ENCODE data around the gene CTU2.

DNA sequence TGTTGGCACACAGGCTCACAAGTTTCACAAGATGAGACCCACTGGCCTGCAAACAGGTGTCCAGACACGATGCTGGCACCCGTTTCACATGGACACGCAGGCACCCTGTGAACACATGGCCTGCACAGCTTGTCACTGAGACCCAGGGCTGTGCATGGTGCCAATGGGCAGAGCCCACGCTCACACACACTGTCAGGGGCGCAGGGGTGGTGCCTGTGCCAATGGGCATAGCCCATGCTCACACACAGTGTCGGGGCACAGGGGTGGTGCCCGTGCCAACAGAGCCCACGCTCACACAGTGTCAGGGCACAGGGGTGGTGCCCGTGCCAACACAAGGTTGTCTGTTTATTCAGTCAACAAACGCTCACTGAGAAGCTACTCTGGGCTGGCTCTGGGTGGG is 29.3 kb downstream of the CTU2 start:
- TF ChIP-seq, protein P1, sequence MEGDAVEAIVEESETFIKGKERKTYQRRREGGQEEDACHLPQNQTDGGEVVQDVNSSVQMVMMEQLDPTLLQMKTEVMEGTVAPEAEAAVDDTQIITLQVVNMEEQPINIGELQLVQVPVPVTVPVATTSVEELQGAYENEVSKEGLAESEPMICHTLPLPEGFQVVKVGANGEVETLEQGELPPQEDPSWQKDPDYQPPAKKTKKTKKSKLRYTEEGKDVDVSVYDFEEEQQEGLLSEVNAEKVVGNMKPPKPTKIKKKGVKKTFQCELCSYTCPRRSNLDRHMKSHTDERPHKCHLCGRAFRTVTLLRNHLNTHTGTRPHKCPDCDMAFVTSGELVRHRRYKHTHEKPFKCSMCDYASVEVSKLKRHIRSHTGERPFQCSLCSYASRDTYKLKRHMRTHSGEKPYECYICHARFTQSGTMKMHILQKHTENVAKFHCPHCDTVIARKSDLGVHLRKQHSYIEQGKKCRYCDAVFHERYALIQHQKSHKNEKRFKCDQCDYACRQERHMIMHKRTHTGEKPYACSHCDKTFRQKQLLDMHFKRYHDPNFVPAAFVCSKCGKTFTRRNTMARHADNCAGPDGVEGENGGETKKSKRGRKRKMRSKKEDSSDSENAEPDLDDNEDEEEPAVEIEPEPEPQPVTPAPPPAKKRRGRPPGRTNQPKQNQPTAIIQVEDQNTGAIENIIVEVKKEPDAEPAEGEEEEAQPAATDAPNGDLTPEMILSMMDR (IDR thresholded peaks at IDR 0.05): no peak
- no peak for TF ChIP-seq POLR2AphosphoS5 (IDR thresholded peaks at IDR 0.05)

Data from breast epithelium (tissue), 3 donors.